GM23338 (cell line): ENCODE data around the gene MYOZ2. TPM values are rescaled to one million over a fixed set of nuclear protein-coding genes. Genes with fewer than 3 reads are reported as not detected.
A peak's percentile ranks its signal among the peaks of the same experiment; 100 is the strongest.

Source experiments
- ATAC-seq: fragments of 200-7000 bp; cut with Tn5 transposase; 3 replicates; pipeline ENCODE4 v1.9.1; 2020
- DNase-seq: peaks from one replicate; pipeline ENCODE4 v3.0.0-alpha.2; 2015; ENCODE audit warnings: low spot score
- H2AFZ ChIP-seq: fragments of 200-600 bp; sonication (generic); 2 replicates; pipeline ENCODE4 v1.8.0; 2016; ENCODE audit warnings: antibody characterized with exemption, mild to moderate bottlenecking, moderate library complexity
- H3F3A ChIP-seq: fragments of 200-600 bp; sonication (generic); replicated peaks from 2 replicates; pipeline ENCODE4 v1.8.0; 2017; ENCODE audit warnings: antibody characterized with exemption, mixed run types, low read depth
- H3K27ac ChIP-seq: fragments of 200-600 bp; sonication (generic); 2 replicates; pipeline ENCODE4 v1.6.1; 2016; ENCODE audit warnings: low read depth
- H3K27me3 ChIP-seq: fragments of 200-600 bp; sonication (generic); 2 replicates; pipeline ENCODE4 v1.8.0; 2016; ENCODE audit warnings: mild to moderate bottlenecking, mixed run types, moderate library complexity; ENCODE audit not compliant: insufficient read depth
- H3K36me3 ChIP-seq: fragments of 200-600 bp; sonication (generic); 2 replicates; pipeline ENCODE4 v1.8.0; 2016; ENCODE audit warnings: mild to moderate bottlenecking; ENCODE audit not compliant: insufficient read depth
- H3K4me1 ChIP-seq: fragments of 200-600 bp; sonication (generic); 2 replicates; pipeline ENCODE4 v1.8.0; 2016; ENCODE audit warnings: mild to moderate bottlenecking, moderate library complexity; ENCODE audit not compliant: insufficient read depth
- H3K4me2 ChIP-seq: fragments of 200-600 bp; sonication (generic); 2 replicates; pipeline ENCODE4 v1.7.1; 2017; ENCODE audit warnings: mixed run types
- H3K4me3 ChIP-seq: fragments of 200-600 bp; sonication (generic); 2 replicates; pipeline ENCODE4 v1.6.1; 2016; ENCODE audit warnings: mixed run types
- H3K79me2 ChIP-seq: fragments of 200-600 bp; sonication (generic); replicated peaks from 2 replicates; pipeline ENCODE4 v1.8.0; 2017; ENCODE audit warnings: mild to moderate bottlenecking; ENCODE audit not compliant: insufficient read depth
- H3K9me2 ChIP-seq: fragments of 200-600 bp; sonication (generic); 2 replicates; pipeline ENCODE4 v1.8.0; 2017; ENCODE audit not compliant: insufficient read depth
- H4K20me1 ChIP-seq: fragments of 200-600 bp; sonication (generic); replicated peaks from 2 replicates; pipeline ENCODE4 v1.8.0; 2017; ENCODE audit warnings: mild to moderate bottlenecking; ENCODE audit not compliant: insufficient read depth
- H3K27ac Mint-ChIP-seq: 2 replicates; pipeline ENCODE4 v1.8.0; 2020; ENCODE audit warnings: inconsistent platforms, mild to moderate bottlenecking, moderate library complexity, mixed read lengths
- H3K27me3 Mint-ChIP-seq: 3 replicates; pipeline ENCODE4 v1.8.0; 2022; ENCODE audit warnings: low read depth, mild to moderate bottlenecking, moderate library complexity, mixed read lengths, inconsistent platforms; ENCODE audit not compliant: insufficient read depth, poor library complexity
- H3K36me3 Mint-ChIP-seq: 3 replicates; pipeline ENCODE4 v1.8.0; 2021; ENCODE audit warnings: low read depth, mild to moderate bottlenecking, inconsistent platforms, moderate library complexity, mixed read lengths
- H3K4me1 Mint-ChIP-seq: 3 replicates; pipeline ENCODE4 v1.8.0; 2020; ENCODE audit warnings: mild to moderate bottlenecking, inconsistent platforms, mixed read lengths
- H3K4me3 Mint-ChIP-seq: 3 replicates; pipeline ENCODE4 v1.8.0; 2021; ENCODE audit warnings: moderate library complexity, mild to moderate bottlenecking, inconsistent platforms, mixed read lengths
- H3K9me3 Mint-ChIP-seq: 3 replicates; pipeline ENCODE4 v1.8.0; 2020; ENCODE audit warnings: moderate library complexity, mild to moderate bottlenecking, inconsistent platforms, mixed read lengths
- CREB1 ChIP-seq: fragments of 250-450 bp; sonication (Bioruptor Pico); IDR thresholded peaks from 2 replicates; pipeline ENCODE4 v1.5.0; 2020; ENCODE audit warnings: low read depth, mild to moderate bottlenecking, moderate library complexity
- CTCF ChIP-seq, 2 experiments: fragments of 200-600 bp in 1 of 2; sonication (generic) in 1 of 2; conservative IDR thresholded peaks; 2 replicates each; pipeline versions ENCODE4 v1.5.1 to v1.6.1; 2016 to 2017; ENCODE audit warnings: antibody characterized with exemption in 2 of 2, low read depth in 2 of 2, mild to moderate bottlenecking in 2 of 2, moderate library complexity in 1 of 2
- ETS1 ChIP-seq: IDR thresholded peaks from 2 replicates; pipeline ENCODE4 v1.6.1; 2016; ENCODE audit warnings: antibody characterized with exemption
- EZH2 ChIP-seq: fragments of 200-600 bp; sonication (generic); IDR thresholded peaks from one replicate; pipeline ENCODE4 v1.8.0; 2017; ENCODE audit warnings: antibody characterized with exemption, mild to moderate bottlenecking, low read depth; ENCODE audit not compliant: unreplicated experiment
- EZH2phosphoT487 ChIP-seq: fragments of 200-600 bp; sonication (generic); IDR thresholded peaks from one replicate; pipeline ENCODE4 v1.8.1; 2018; ENCODE audit warnings: antibody characterized with exemption; ENCODE audit not compliant: unreplicated experiment
- JUNB ChIP-seq: IDR thresholded peaks from one replicate; pipeline ENCODE4 v1.6.1; 2016; ENCODE audit warnings: antibody characterized with exemption; ENCODE audit not compliant: unreplicated experiment
- NANOG ChIP-seq: IDR thresholded peaks from 2 replicates; pipeline ENCODE4 v1.6.1; 2016; ENCODE audit warnings: antibody characterized with exemption, borderline replicate concordance
- POLR2AphosphoS5 ChIP-seq: IDR thresholded peaks from 2 replicates; pipeline ENCODE4 v1.6.1; 2016; ENCODE audit warnings: antibody characterized with exemption, low read depth
- REST ChIP-seq: IDR thresholded peaks from one replicate; pipeline ENCODE4 v1.6.1; 2018; ENCODE audit warnings: antibody characterized with exemption; ENCODE audit not compliant: unreplicated experiment
- STAT1 ChIP-seq: IDR thresholded peaks from one replicate; pipeline ENCODE4 v1.6.1; 2016; ENCODE audit warnings: antibody characterized with exemption; ENCODE audit not compliant: unreplicated experiment
- ZNF114 ChIP-seq: fragments of 250-450 bp; sonication (Bioruptor Pico); IDR thresholded peaks from 2 replicates; pipeline ENCODE4 v1.5.0; 2020; ENCODE audit warnings: mild to moderate bottlenecking, moderate library complexity
- ZNF331 ChIP-seq: fragments of 250-450 bp; sonication (Bioruptor Pico); IDR thresholded peaks from 2 replicates; pipeline ENCODE4 v1.5.0; 2020; ENCODE audit warnings: low read depth, mild to moderate bottlenecking, moderate library complexity
- ZNF462 ChIP-seq: fragments of 250-450 bp; sonication (Bioruptor Pico); IDR thresholded peaks from 2 replicates; pipeline ENCODE4 v1.5.0; 2020; ENCODE audit warnings: mild to moderate bottlenecking, moderate library complexity
- polyA plus RNA-seq: library from polyadenylated mRNA; unstranded; fragments of >200 nt; fragmentation: Nextera tagmentation; extraction: Ambion mirVana; gene quantifications from 2 replicates; pipeline ENCODE4 v1.2.1, GENCODE V29; 2016
- total RNA-seq: library from RNA; depleted of rRNA; stranded (reverse); fragments of >200 nt; shearing (Covaris generic); gene quantifications from 2 replicates; pipeline ENCODE4 v1.2.3, GENCODE V29; 2014

MYOZ2 gene
- total and polyA plus RNA-seq, 2 experiments from 2014 or later: not detected

- Mint-ChIP-seq H3K36me3 (no peaks in the 10 kb centered on the region), H3K4me3 (peak overlapping the region; percentile 94), H3K27ac (no peak overlapping the region), H3K9me3 (no peaks in the 10 kb centered on the region), H3K4me1 (peaks cover 25% of the 10 kb centered on the region), H3K27me3 (peaks cover 9% of the 10 kb centered on the region)
- Histone ChIP-seq H3K4me3 (peak overlapping the region; percentile 76), H3K27me3 (no peaks in the 10 kb centered on the region), H3K4me2 (peak overlapping the region; percentile 78), H3K79me2 (peaks cover 22% of the 10 kb centered on the region), H3K27ac (no peak overlapping the region), H2AFZ (no peak overlapping the region), H3K36me3 (no peaks in the 10 kb centered on the region), H4K20me1 (no peaks in the 10 kb centered on the region), H3K4me1 (peaks cover 26% of the 10 kb centered on the region), H3K9me2 (no peaks in the 10 kb centered on the region), H3F3A (no peaks in the 10 kb centered on the region)
- TF ChIP-seq ZNF114 (CRISPR knock-in tag) (no peak), STAT1 (no peak), POLR2AphosphoS5 (no peak), ZNF462 (CRISPR knock-in tag) (no peak), JUNB (no peak), EZH2 (no peak), CREB1 (CRISPR knock-in tag) (no peak), EZH2phosphoT487 (no peak), ZNF331 (no peak), CTCF (conservative IDR thresholded peaks at IDR 0.05; ENCODE audit: low read depth in 2 of 2) (no peak), NANOG (no peak), REST (no peak), ETS1 (no peak)
- no peak for DNase-seq
- ATAC-seq: no peak
These were observed 75.1 kb downstream of the MYOZ2 start for GRCh38 chr4:119210775-119211174.
